Mucosa of stomach (tissue), 1 donor: ENCODE measurements around the gene ZNF823.

Experiments used
- H3K27me3 ChIP-seq: one replicate; pipeline ENCODE4 v1.7.0; 2013; ENCODE audit warnings: mild to moderate bottlenecking, low read length; ENCODE audit not compliant: control insufficient read depth, insufficient read depth
- H3K36me3 ChIP-seq: one replicate; pipeline ENCODE4 v1.7.0; 2013; ENCODE audit warnings: low read length; ENCODE audit not compliant: control insufficient read depth, insufficient read depth
- H3K4me1 ChIP-seq: one replicate; pipeline ENCODE4 v1.7.0; 2013; ENCODE audit warnings: mild to moderate bottlenecking, low read length; ENCODE audit not compliant: control insufficient read depth, insufficient read depth
- H3K4me3 ChIP-seq: one replicate; pipeline ENCODE4 v1.7.0; 2013; ENCODE audit warnings: low read length
- H3K9ac ChIP-seq: one replicate; pipeline ENCODE4 v1.7.0; 2013; ENCODE audit warnings: mild to moderate bottlenecking, low read length, moderate library complexity
- H3K9me3 ChIP-seq: one replicate; pipeline ENCODE4 v1.7.0; 2013; ENCODE audit warnings: mild to moderate bottlenecking, low read length, moderate library complexity; ENCODE audit not compliant: control insufficient read depth
- donor health status: Pancreatic carcinoma.

Gene ZNF823

DNA sequence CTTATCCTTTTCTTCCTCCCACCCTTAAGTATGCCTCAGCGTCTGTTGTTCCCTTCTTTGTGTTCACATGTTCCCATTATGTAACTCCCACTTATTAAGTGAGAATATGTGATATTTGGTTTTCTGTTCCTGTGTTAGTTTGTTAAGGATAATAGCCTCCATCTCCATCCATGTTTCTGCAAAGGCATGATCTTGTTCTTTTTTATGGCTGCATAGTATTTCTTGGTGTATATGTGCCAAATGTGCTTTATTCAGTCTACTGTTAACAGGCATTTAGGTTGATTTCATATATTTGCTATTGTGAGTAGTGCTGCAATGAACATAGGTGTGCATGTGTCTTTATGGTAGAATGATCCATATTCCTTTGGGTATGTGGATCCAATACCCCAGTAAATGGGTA is 24.9 kb upstream of the ZNF823 start:
- Histone ChIP-seq H3K36me3 (no peaks in the 10 kb centered on the region), H3K4me3 (no peak overlapping the region), H3K4me1 (peaks cover 6% of the 10 kb centered on the region), H3K27me3 (no peaks in the 10 kb centered on the region), H3K9ac (no peak overlapping the region), H3K9me3 (no peaks in the 10 kb centered on the region)

DNA sequence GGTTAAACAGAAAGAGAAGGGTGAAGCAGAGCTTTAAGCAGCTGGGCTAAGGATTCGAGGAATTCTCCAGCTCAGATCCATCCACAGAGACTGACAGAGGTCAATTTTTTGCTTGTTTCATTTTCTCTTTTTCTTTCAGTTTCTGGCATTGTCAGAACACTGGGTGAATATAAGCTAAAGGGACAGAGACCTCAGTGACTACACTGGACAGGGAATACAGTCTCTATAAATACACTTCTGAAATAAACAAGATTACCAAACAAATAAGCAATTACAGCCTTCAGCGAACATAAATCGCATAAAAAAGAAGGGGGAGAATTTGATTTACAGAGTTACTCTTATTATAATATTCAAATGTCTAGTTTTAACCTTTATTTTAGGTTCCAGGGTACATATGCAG is 24.4 kb upstream of the ZNF823 start:
- Histone ChIP-seq H3K9me3 (no peaks in the 10 kb centered on the region), H3K4me3 (no peak overlapping the region), H3K27me3 (no peaks in the 10 kb centered on the region), H3K4me1 (peaks cover 5% of the 10 kb centered on the region), H3K9ac (no peak overlapping the region), H3K36me3 (no peaks in the 10 kb centered on the region)

DNA sequence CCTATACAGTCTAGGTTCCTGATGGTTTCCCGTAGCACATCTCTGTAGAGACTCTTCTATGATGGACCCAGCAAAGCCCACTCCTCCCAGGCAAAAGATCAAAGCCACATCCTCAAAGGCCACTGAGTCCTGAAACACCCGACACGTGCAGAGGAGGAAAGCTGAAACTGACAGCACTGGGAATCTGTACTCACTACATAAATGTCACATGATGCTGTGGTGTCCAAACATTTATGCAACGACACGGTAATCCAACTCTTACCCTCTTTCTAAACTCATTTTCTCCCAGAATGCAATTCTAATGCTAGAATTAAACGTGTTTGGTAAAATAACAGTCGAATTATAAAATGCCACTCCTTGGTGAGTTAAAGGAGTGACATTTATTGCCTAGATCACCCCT is 21.1 kb upstream of the ZNF823 start:
- no peaks in the 10 kb centered on the region for H3K4me1 ChIP-seq
- H3K9me3 ChIP-seq: no peaks in the 10 kb centered on the region
- no peaks in the 10 kb centered on the region for H3K36me3 ChIP-seq
- H3K9ac ChIP-seq: no peak overlapping the region
- no peak overlapping the region for H3K4me3 ChIP-seq
- no peaks in the 10 kb centered on the region for H3K27me3 ChIP-seq

GRCh38 chr19:11756965-11757364 is 18.2 kb upstream of the ZNF823 start:
- no peaks in the 10 kb centered on the region for H3K9me3 ChIP-seq
- no peak overlapping the region for H3K9ac ChIP-seq
- no peak overlapping the region for H3K4me3 ChIP-seq
- H3K4me1 ChIP-seq: no peaks in the 10 kb centered on the region
- H3K27me3 ChIP-seq: no peaks in the 10 kb centered on the region
- H3K36me3 ChIP-seq: no peaks in the 10 kb centered on the region

GRCh38 chr19:11754663-11755062 is 15.9 kb upstream of the ZNF823 start:
- Histone ChIP-seq H3K4me3 (no peak overlapping the region), H3K4me1 (no peaks in the 10 kb centered on the region), H3K9ac (no peak overlapping the region), H3K36me3 (no peaks in the 10 kb centered on the region), H3K27me3 (no peaks in the 10 kb centered on the region), H3K9me3 (no peaks in the 10 kb centered on the region)

DNA sequence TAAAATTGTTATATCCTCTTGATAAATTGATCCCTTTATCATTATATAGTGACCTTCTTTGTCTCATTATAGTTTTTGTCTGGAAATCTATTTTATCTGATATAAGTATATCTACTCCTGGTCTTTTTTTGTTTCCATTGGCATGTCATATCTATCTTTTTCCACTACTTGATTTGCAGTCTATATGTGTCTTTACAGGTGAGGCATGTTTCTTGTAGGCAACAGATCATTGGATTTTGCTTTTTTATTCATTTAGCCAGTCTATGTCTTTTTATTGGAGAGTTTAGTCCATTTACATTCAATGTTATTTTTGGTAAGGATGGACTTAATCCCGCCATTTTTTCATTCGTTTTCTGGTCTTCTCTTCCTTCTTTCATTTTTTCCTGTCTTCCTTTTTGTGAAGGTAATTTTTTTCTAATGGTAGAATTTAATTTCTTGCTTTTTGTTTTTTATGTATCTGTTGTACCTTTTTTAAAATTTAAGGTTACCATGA is 13.5 kb upstream of the ZNF823 start:
- H3K4me3 ChIP-seq: no peak overlapping the region
- no peaks in the 10 kb centered on the region for H3K27me3 ChIP-seq
- no peaks in the 10 kb centered on the region for H3K36me3 ChIP-seq
- no peak overlapping the region for H3K9ac ChIP-seq
- no peaks in the 10 kb centered on the region for H3K9me3 ChIP-seq
- H3K4me1 ChIP-seq: no peaks in the 10 kb centered on the region

GRCh38 chr19:11749751-11750150 is 11.0 kb upstream of the ZNF823 start:
- no peaks in the 10 kb centered on the region for H3K4me1 ChIP-seq
- no peak overlapping the region for H3K4me3 ChIP-seq
- H3K27me3 ChIP-seq: no peaks in the 10 kb centered on the region
- H3K36me3 ChIP-seq: no peaks in the 10 kb centered on the region
- H3K9ac ChIP-seq: no peak overlapping the region
- no peaks in the 10 kb centered on the region for H3K9me3 ChIP-seq

DNA sequence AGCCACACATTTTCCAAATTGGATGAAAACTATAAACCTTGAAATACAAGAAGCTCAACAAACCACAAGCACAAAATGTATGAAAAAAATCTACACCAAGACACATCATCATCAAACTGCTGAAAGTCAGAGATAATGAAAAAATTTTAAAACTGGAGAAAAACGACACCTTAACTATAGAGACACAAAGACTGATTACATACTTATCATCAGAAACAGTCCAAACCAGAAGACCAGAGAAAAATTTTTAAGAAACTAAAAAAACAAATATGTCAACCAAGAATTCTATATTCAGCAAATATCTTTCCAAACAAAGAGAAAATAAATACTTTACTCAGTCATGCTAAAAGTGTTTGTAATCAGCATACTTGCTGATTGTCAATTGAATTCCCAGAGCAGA is 8.5 kb upstream of the ZNF823 start:
- H3K27me3 ChIP-seq: no peaks in the 10 kb centered on the region
- H3K4me1 ChIP-seq: no peaks in the 10 kb centered on the region
- H3K9me3 ChIP-seq: no peaks in the 10 kb centered on the region
- no peak overlapping the region for H3K9ac ChIP-seq
- no peaks in the 10 kb centered on the region for H3K36me3 ChIP-seq
- H3K4me3 ChIP-seq: no peak overlapping the region

DNA sequence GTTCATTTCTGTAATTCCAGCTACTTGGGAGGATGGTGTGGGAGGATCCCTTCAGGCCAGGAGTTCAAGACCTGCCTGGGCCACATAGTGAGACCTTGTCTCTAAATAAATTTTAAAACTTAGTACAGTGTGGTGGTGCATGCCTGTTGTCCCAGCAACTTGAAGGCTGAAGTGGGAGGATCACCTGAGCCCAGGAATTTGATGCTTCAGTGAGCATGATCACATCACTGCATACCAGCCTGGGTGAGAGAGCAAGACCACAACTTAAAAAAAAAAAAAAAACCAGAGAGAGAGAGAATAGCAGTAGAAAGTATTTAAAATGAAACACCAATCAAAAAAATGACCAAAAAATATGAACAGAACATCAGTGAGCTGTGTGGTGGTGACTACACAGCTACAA is 7.1 kb upstream of the ZNF823 start:
- H3K4me3 ChIP-seq: no peak overlapping the region
- no peaks in the 10 kb centered on the region for H3K36me3 ChIP-seq
- H3K27me3 ChIP-seq: no peaks in the 10 kb centered on the region
- H3K4me1 ChIP-seq: no peaks in the 10 kb centered on the region
- no peak overlapping the region for H3K9ac ChIP-seq
- no peaks in the 10 kb centered on the region for H3K9me3 ChIP-seq

- Histone ChIP-seq H3K9ac (peak overlapping the region; percentile 90), H3K9me3 (no peaks in the 10 kb centered on the region), H3K36me3 (no peaks in the 10 kb centered on the region), H3K27me3 (no peaks in the 10 kb centered on the region), H3K4me1 (peaks cover 13% of the 10 kb centered on the region), H3K4me3 (peak overlapping the region; percentile 77)
Observed at GRCh38 chr19:11737964-11738745, 591 bp downstream of the ZNF823 start.

GRCh38 chr19:11736696-11737095 is 2.0 kb downstream of the ZNF823 start:
- Histone ChIP-seq H3K4me1 (peaks cover 13% of the 10 kb centered on the region), H3K36me3 (no peaks in the 10 kb centered on the region), H3K9me3 (no peaks in the 10 kb centered on the region), H3K9ac (peak overlapping the region; percentile 41), H3K27me3 (no peaks in the 10 kb centered on the region), H3K4me3 (peak overlapping the region; percentile 8)

- no peaks in the 10 kb centered on the region for H3K9me3 ChIP-seq
- no peak overlapping the region for H3K4me3 ChIP-seq
- H3K9ac ChIP-seq: no peak overlapping the region
- no peaks in the 10 kb centered on the region for H3K36me3 ChIP-seq
- peaks cover 13% of the 10 kb centered on the region for H3K4me1 ChIP-seq
- H3K27me3 ChIP-seq: no peaks in the 10 kb centered on the region
Observed at GRCh38 chr19:11735375-11735774, 3.4 kb downstream of the ZNF823 start.

DNA sequence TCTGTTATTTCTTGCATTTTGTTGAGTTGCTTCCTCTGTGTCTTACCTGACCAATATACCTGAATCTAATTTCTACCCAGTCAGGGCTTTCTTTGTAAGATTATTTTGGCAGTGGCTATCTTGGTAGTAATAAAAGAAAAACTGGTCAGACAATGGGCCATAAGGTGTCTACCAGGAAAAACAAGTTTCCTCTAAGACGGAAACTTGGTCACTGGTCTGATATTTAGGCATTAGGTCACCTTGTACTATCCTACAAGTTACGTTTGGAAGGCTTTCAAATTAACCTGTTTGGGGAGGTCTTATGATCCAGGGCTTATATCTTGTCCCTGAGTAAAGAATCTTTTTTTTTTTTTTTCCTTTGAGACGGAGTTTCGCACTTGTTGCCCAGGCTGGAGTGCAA is 9.2 kb downstream of the ZNF823 start:
- Histone ChIP-seq H3K4me1 (no peaks in the 10 kb centered on the region), H3K36me3 (no peaks in the 10 kb centered on the region), H3K9ac (no peak overlapping the region), H3K4me3 (no peak overlapping the region), H3K27me3 (no peaks in the 10 kb centered on the region), H3K9me3 (no peaks in the 10 kb centered on the region)
